ENCODE results near the gene TXNRD1. TPM values are rescaled to one million over a fixed set of nuclear protein-coding genes. Genes with fewer than 3 reads are reported as not detected.

Gene TXNRD1
- total RNA-seq, 1 donor from 2014 or later, result 176 TPM

DNA sequence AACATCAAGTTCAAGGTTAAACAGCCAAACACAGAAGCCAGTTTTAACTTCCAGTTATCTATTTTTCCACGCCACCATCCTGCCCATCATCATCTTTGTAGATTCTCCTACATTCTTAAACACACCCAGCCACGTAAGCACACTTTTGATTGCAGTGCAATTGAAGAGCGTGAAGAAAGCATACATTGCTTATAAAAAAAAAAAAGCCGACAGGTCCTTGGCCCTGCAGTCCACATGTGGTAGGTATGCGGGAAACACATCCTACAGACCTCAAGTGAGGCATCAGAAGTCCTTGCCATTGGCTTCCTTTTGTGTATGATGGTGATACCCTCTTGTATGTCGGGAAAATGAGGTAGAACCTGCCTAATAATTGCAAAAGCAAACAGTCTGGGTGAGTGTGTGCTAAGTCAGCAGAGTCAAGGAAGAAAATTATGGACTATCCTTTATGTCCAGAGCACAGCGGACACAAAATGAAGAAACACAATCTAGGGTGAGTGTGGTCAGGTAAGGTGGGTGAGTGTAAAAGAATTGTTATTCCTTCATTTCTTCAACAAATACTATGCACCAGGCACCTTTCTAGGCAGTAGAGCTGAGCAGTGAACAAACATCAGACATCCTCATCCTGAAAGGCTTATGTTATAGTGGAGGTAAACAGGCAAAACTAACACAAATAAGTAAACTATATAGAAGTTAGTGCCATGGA is 139.4 kb downstream of the TXNRD1 start:
- no peak overlapping the region for H3K27ac ChIP-seq (ENCODE audit: low read depth, low read length)
- no peak for TF ChIP-seq EZH2 (IDR thresholded peaks at IDR 0.05; ENCODE audit: insufficient read depth, low read length)
- TF ChIP-seq, protein P1, sequence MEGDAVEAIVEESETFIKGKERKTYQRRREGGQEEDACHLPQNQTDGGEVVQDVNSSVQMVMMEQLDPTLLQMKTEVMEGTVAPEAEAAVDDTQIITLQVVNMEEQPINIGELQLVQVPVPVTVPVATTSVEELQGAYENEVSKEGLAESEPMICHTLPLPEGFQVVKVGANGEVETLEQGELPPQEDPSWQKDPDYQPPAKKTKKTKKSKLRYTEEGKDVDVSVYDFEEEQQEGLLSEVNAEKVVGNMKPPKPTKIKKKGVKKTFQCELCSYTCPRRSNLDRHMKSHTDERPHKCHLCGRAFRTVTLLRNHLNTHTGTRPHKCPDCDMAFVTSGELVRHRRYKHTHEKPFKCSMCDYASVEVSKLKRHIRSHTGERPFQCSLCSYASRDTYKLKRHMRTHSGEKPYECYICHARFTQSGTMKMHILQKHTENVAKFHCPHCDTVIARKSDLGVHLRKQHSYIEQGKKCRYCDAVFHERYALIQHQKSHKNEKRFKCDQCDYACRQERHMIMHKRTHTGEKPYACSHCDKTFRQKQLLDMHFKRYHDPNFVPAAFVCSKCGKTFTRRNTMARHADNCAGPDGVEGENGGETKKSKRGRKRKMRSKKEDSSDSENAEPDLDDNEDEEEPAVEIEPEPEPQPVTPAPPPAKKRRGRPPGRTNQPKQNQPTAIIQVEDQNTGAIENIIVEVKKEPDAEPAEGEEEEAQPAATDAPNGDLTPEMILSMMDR (IDR thresholded peaks at IDR 0.05; ENCODE audit: insufficient read depth, low read depth, low read length), result no peak
- H3K79me2 ChIP-seq (ENCODE audit: insufficient read depth, low read length), result peaks cover 13% of the 10 kb centered on the region
- H4K20me1 ChIP-seq (ENCODE audit: insufficient read depth, low read length), result peaks cover 49% of the 10 kb centered on the region
- H3K4me1 Mint-ChIP-seq (ENCODE audit: low read depth, unreplicated experiment), result peaks cover 5% of the 10 kb centered on the region
- no peak for FAIRE-seq
- H3K4me3 ChIP-seq (ENCODE audit: insufficient read depth, low read depth, low read length), result no peak overlapping the region
- peaks cover 24% of the 10 kb centered on the region for H3K36me3 ChIP-seq (ENCODE audit: insufficient read depth, low read length)
- no peaks in the 10 kb centered on the region for H3K9me3 Mint-ChIP-seq (ENCODE audit: unreplicated experiment)
- H3K9me3 ChIP-seq (ENCODE audit: insufficient read depth, low read depth, low read length), result no peaks in the 10 kb centered on the region
- no peak overlapping the region for H2AFZ ChIP-seq (ENCODE audit: low read depth, low read length)
- H3K36me3 Mint-ChIP-seq (ENCODE audit: low read depth, unreplicated experiment), result peaks cover 14% of the 10 kb centered on the region
- no peaks in the 10 kb centered on the region for H3K27me3 Mint-ChIP-seq (ENCODE audit: low read depth, unreplicated experiment)
- DNase-seq (ENCODE audit: low read depth), result no peak
- H3K27me3 ChIP-seq (ENCODE audit: insufficient read depth, low read length), result no peaks in the 10 kb centered on the region
- H3K27ac Mint-ChIP-seq (ENCODE audit: unreplicated experiment), result no peak overlapping the region
- H3K4me3 Mint-ChIP-seq (ENCODE audit: unreplicated experiment), result no peak overlapping the region
- H3K4me1 ChIP-seq (ENCODE audit: insufficient read depth, low read length), result no peaks in the 10 kb centered on the region
- H3K4me2 ChIP-seq (ENCODE audit: low read length), result no peak overlapping the region
- H3K9ac ChIP-seq (ENCODE audit: low read length), result no peak overlapping the region

DNA sequence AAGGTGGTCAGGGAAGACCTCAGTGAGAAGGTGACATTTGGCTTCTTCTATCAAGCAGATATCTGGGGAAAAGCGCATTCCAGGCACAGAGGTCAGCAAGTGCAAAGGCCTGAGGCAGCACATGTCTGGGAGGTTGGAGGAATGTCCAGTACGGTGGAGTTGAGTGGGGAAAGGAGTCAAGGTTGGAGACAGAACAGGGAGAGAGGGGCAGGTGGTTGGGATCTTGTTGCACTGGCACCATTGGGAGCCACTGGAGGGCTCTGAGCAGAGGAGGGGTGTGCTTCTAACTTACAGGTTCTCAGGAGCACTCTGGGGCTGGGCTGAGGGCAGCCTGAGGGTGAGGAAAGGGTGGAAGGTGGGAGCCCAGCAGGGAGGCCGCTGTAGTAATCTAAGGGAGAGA is 140.1 kb downstream of the TXNRD1 start:
- H3K36me3 ChIP-seq (ENCODE audit: insufficient read depth, low read length), result peaks cover 20% of the 10 kb centered on the region
- TF ChIP-seq, protein P1 (IDR thresholded peaks at IDR 0.05; ENCODE audit: insufficient read depth, low read depth, low read length), result no peak
- TF ChIP-seq EZH2 (IDR thresholded peaks at IDR 0.05; ENCODE audit: insufficient read depth, low read length), result no peak

More for the DNA sequence above, 140.1 kb downstream of the TXNRD1 start:
- Histone ChIP-seq H3K9ac (ENCODE audit: low read length) (no peak overlapping the region), H3K4me3 (ENCODE audit: insufficient read depth, low read depth, low read length) (no peak overlapping the region), H2AFZ (ENCODE audit: low read depth, low read length) (no peak overlapping the region), H3K27me3 (ENCODE audit: insufficient read depth, low read length) (no peaks in the 10 kb centered on the region), H3K27ac (ENCODE audit: low read depth, low read length) (no peak overlapping the region), H3K4me2 (ENCODE audit: low read length) (no peak overlapping the region), H4K20me1 (ENCODE audit: insufficient read depth, low read length) (peaks cover 44% of the 10 kb centered on the region), H3K4me1 (ENCODE audit: insufficient read depth, low read length) (no peaks in the 10 kb centered on the region), H3K9me3 (ENCODE audit: insufficient read depth, low read depth, low read length) (no peaks in the 10 kb centered on the region), H3K79me2 (ENCODE audit: insufficient read depth, low read length) (peaks cover 12% of the 10 kb centered on the region)
- Mint-ChIP-seq H3K4me1 (ENCODE audit: low read depth, unreplicated experiment) (peaks cover 5% of the 10 kb centered on the region), H3K27ac (ENCODE audit: unreplicated experiment) (no peak overlapping the region), H3K4me3 (ENCODE audit: unreplicated experiment) (no peak overlapping the region), H3K9me3 (ENCODE audit: unreplicated experiment) (peaks cover 2% of the 10 kb centered on the region), H3K27me3 (ENCODE audit: low read depth, unreplicated experiment) (no peaks in the 10 kb centered on the region), H3K36me3 (ENCODE audit: low read depth, unreplicated experiment) (peaks cover 14% of the 10 kb centered on the region)
- no peak for DNase-seq (ENCODE audit: low read depth)
- FAIRE-seq, result no peak

All from astrocyte (in vitro differentiated cells and primary cell).